OCI-LY3 (cell line): ENCODE measurements around the gene EIF4E1B.

ENCODE experiments used
- CTCF ChIP-seq: fragments of 200-600, 300-600 bp; sonication (generic); IDR thresholded peaks from 2 replicates; pipeline ENCODE4 v1.5.1; 2014; ENCODE audit warnings: antibody characterized with exemption, low read length, low read depth
- EZH2phosphoT487 ChIP-seq: fragments of 200-600 bp; shearing (Covaris generic); IDR thresholded peaks from 2 replicates; pipeline ENCODE4 v1.6.1; 2018; ENCODE audit warnings: antibody characterized with exemption, mixed run types, low read depth

GRCh38 chr5:176621661-176622079, 8.8 kb upstream of the EIF4E1B start:
- TF ChIP-seq CTCF (no peak), EZH2phosphoT487 (no peak)
